Measurements from ENCODE around the gene GNG2.

The GNG2 gene

GRCh38 chr14:51856792-51857296 lies 3.6 kb upstream of the GNG2 start:
- no peak for DNase-seq (ENCODE audit: low read depth)

DNA sequence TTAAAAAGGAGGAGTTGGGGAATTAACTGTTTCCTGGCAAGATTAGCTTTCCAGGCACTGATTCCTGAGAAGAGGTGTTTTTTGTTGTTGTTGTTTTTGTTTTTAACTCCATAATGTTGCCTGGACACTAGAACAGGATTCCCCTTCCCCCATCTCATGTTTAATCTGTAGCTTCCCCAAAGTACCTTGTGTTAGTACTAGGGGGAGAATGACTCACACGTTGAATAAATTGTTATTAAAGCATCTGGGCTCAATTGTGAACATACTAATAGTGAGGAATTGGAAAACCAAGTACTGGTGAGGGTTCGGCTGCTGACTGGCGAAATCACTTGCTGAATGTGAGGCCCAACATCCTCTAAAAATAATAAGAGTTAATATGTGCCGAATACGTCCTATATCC lies 1.3 kb upstream of the GNG2 start:
- no peak for DNase-seq (ENCODE audit: low read depth)

GRCh38 chr14:51860825-51861499 lies 550 bp downstream of the GNG2 start:
- DNase-seq (ENCODE audit: low read depth): no peak

DNA sequence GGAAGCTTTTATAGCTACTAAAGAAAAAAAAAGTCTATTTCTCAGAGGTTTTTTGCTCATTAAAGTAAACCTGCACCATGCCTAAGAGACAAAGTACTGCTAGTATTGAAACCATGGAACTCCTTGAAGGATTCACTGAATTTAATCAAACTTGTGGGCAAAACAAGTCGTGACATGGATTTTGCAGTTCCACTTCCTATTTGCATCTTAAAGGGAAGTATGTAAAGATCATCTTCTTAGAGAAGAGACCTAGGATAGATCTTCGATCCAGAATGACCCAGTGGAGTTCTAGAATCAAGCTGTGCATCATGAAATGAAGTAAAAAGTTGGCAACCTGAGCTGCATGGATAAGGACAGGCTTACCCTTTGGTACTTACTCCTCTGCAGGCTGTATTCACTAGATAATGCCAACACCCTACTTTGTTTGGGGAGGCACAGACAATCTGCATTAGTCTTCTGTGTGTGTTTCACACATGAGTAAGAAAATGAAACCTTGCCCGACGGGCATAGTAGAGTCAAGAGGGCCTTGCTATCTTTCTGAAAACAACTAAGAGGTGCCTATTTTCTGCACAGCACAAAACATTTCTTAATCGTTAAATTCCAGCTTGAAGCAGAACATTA lies 1.9 kb downstream of the GNG2 start:
- no peak for DNase-seq (ENCODE audit: low read depth)

GRCh38 chr14:51862860-51863259 lies 2.4 kb downstream of the GNG2 start:
- DNase-seq (ENCODE audit: low read depth): no peak

- no peak for DNase-seq (ENCODE audit: low read depth)
Measured at GRCh38 chr14:51865953-51866747, 5.7 kb downstream of the GNG2 start.

GRCh38 chr14:51867741-51868140 lies 7.3 kb downstream of the GNG2 start:
- no peak for DNase-seq (ENCODE audit: low read depth)

GRCh38 chr14:51868405-51868804 lies 8.0 kb downstream of the GNG2 start:
- no peak for DNase-seq (ENCODE audit: low read depth)

DNA sequence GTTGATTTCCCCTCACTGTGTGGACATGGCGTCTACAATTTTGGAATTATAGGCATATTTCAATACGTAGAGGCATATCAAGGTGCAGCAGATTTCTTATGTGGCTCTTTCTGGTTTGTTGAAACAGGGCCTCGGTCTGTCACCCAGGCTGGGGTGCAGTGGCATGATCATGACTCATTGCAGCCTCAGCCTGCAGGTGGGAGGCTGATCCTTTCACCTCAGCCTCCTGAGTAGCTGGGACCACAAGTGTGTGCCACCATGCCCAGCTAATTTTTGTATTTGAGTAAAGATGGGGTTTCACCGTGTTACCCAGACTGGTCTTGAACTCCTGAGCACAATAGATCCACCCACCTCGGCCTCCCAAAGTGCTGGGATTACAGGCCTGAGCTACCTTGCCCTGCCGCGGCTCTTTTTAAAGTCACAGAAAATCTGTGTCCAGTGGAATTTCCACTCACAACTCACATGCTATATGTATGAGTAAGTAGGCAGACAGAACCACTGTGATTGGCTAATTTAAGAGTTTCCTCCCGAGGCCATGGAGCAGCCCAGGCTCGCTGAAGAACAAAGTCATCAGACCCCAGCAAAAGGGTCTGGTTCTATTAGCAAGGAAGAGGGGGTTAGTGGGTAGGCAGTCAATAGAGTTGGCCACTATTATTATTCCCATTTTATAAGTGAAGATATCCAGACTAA lies 9.1 kb downstream of the GNG2 start:
- DNase-seq (ENCODE audit: low read depth): peak; percentile 49

GRCh38 chr14:51870606-51871005 lies 10.2 kb downstream of the GNG2 start:
- DNase-seq (ENCODE audit: low read depth): no peak

- DNase-seq (ENCODE audit: low read depth): no peak
Measured at GRCh38 chr14:51871846-51872245, 11.4 kb downstream of the GNG2 start.

DNA sequence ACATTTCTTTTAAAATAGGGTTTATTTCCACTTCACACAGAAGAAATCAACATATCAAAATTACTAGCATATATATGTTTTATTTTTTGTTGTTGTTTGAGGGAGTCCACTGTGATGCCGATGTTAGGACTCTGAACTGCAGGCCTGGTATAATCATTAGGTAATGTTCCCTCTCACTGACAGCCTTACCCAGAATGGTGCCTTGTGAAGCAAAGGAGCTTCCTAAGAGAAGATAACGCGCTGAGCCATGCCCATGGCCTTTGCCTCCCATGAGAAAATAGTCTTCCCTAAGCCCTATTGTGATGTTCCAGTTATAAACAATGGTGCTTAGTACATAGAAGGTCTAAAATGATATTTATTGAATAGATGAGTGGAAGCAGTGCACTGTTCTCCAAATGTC lies 12.0 kb downstream of the GNG2 start:
- DNase-seq (ENCODE audit: low read depth): no peak

DNA sequence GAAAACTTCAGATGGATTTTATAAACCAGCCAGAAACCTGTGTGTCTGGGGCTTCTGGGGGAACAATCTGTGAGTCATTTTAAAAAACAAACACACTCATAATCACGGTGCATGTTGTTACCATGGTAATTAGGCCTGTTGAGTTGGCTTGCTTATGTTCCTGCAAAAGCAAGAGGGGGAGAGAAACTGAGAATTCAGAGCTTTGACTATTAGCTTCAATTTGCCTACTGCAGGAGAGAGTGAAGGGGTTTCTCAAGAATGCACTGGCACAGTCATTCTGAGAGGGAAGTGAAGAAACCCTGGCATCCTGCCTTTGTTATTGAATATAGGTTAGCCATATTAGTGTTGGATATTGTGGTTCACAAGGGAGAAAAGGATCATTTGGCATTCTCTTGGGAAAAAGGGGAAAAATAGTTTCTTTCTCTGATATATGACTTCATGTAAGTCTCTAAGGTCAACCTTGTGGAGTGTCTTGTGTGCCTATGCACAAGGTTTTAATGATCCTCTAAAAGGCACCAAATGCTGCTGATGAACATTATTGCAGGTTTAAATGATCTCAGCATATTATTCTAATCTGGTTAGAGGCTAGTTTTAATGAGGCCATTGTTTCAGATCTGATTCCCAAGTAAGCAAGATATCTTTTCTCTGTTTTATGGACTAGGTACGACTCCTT lies 12.9 kb downstream of the GNG2 start:
- DNase-seq (ENCODE audit: low read depth): no peak

DNA sequence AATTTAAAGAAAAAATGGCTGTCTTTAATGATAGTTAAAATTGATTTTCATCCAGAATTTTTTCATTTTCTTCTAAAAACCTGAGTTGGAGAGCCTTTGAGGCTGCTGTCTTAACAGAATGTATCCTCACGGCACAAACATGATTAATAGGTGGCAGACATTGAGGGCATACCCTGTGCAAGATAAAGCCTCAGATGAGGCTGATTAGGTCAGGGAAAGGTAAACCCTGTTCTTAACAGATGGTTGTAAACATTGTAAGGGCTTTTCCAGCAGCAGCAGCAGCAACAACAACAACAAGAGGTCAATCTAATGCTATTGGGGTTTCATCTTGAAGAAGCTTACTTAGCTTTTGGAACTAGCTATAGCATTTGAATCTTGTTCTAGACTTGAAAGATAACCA lies 17.4 kb downstream of the GNG2 start:
- DNase-seq (ENCODE audit: low read depth): no peak

DNA sequence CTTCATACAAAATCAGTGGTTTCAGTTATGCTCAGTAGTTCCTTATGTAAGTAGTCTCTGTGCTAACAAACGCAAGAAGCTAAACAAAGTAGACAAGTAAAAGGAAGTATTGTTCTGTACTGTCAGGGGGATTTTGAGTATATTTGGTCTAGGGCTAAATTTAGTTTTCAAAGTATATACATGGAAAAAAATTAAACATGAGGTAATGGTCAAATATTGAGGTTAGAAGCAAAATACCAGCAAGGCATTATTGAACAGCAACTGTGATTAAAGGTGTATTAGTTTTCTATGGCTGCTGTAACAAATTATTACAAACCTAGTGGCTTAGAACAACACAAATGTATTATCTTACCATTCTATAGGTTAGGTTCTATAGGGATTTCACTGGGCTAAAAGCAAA lies 18.8 kb downstream of the GNG2 start:
- no peak for DNase-seq (ENCODE audit: low read depth)

GRCh38 chr14:51880835-51881580 lies 20.6 kb downstream of the GNG2 start:
- no peak for DNase-seq (ENCODE audit: low read depth)

DNA sequence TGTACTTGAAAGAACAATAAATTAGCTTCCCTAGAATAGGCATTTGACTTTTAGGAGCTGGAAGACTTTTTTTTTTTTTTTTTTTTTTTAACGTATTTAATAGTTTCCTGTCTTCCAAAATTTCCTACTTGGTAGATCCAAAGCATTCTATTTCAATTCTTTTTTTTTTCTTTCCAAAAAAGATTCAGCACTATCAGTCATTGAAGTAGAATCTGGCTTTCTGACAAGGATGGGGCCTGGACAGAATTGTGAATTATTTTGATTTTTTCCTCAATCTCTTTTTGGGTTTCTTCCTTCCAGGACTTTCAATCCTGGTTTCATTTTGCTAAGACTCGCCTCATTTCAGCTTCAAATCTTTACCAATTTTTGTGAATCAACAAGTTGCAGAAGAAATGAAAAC lies 21.2 kb downstream of the GNG2 start:
- DNase-seq (ENCODE audit: low read depth): no peak

DNA sequence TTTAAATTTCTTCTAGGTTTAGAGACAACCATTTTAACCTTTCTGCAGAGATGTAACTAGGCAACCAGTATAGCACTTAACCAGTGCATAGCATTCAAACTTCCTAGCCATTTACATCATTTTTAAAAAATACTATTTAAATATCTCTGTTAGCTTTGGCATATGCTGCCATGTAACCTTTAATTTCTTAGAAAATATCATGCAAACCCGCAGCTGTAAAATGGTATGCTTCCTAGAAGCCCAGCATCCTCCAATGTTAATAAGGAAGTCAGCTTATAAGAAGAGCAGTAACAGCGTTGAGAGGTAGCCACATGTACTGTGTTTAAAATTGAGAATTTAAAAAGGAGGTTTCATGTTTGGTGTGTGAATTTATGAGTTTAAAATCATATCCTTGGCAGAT lies 22.8 kb downstream of the GNG2 start:
- DNase-seq (ENCODE audit: low read depth): no peak

- DNase-seq (ENCODE audit: low read depth): no peak
Measured at GRCh38 chr14:51884086-51884927, 23.9 kb downstream of the GNG2 start.

DNA sequence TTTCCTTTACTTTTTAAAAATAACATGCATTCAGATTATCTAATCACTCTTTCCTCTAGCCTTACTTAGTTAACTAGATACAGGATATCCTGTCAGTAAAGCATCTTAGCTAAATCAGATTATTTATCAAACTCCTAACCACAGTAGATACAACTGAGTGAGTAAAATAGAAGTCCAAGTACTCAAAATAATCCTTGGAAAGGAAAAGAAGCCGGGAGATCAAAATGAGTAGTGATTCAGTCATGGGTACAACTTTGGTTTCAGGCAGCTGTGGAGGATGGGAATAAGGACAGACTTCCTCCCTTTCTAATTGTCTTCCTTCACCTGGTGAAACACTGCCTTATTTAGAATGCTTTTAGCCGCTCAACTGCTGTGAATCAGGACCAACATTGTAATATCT lies 29.4 kb downstream of the GNG2 start:
- no peak for DNase-seq (ENCODE audit: low read depth)

All from stimulated activated CD8-positive, alpha-beta memory T cell treated with anti-CD3 and anti-CD28 coated beads, Interleukin-4, amount 100 ng/mL, for 24 hours (primary cell).